C4-2B (cell line): ENCODE data around the gene CDH11.

Experiments used
- CTCF ChIP-seq: fragments of 450-650 bp; conservative IDR thresholded peaks from 2 replicates; pipeline ENCODE4 v1.5.1; 2017; ENCODE audit warnings: mild to moderate bottlenecking
- ZFX ChIP-seq: fragments of 450-650 bp; IDR thresholded peaks from 2 replicates; pipeline ENCODE4 v1.6.1; 2017

GRCh38 chr16:65119901-65120401, 1.9 kb downstream of the CDH11 start:
- TF ChIP-seq CTCF: no peak
- TF ChIP-seq ZFX: no peak
